ENCODE data around the gene CST4.

Gene CST4

DNA sequence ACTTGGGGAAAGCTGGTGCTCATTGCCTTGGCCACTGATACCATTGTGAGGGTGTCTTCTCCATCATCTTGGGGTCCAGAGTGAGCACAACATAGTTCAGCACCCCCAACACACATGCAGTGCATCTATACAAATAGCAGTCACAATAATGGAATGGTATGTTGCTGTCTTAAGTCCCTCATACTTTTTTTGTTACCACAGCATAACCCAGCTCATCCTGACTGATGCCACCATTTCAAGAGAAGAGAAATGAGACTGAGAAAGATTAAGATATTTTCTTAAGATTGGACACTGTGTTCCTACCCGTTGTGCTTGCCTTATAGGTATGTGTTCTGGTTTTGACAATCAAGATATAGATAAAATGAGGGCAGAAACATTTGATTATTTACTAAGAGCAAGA is 15.6 kb downstream of the CST4 start:
- no peaks in the 10 kb centered on the region for H3K4me1 ChIP-seq (ENCODE audit: control insufficient read depth, insufficient read depth, low read length)
- no peaks in the 10 kb centered on the region for H3K27me3 ChIP-seq (ENCODE audit: control insufficient read depth, insufficient read depth, low read length, poor library complexity, severe bottlenecking)
- H3K9me3 ChIP-seq (ENCODE audit: control insufficient read depth, low read length): no peaks in the 10 kb centered on the region
- no peak overlapping the region for H3K27ac ChIP-seq (ENCODE audit: insufficient read depth, low read depth, low read length, poor library complexity, severe bottlenecking)
- 84 to 92% methylated on average over 1 of the region's 1 CpG for WGBS, 2 experiments
- no peaks in the 10 kb centered on the region for H3K36me3 ChIP-seq (ENCODE audit: control insufficient read depth, insufficient read depth, low read length)
- no peak overlapping the region for H3K4me3 ChIP-seq (ENCODE audit: insufficient read depth, low read depth, low read length)

- no peak overlapping the region for H3K27ac ChIP-seq (ENCODE audit: insufficient read depth, low read depth, low read length, poor library complexity, severe bottlenecking)
- no peaks in the 10 kb centered on the region for H3K9me3 ChIP-seq (ENCODE audit: control insufficient read depth, low read length)
- 100% methylated on average over 1 of the region's 1 CpG for WGBS, 2 experiments
- H3K4me1 ChIP-seq (ENCODE audit: control insufficient read depth, insufficient read depth, low read length): no peaks in the 10 kb centered on the region
- H3K4me3 ChIP-seq (ENCODE audit: insufficient read depth, low read depth, low read length): no peak overlapping the region
- H3K36me3 ChIP-seq (ENCODE audit: control insufficient read depth, insufficient read depth, low read length): no peaks in the 10 kb centered on the region
- no peaks in the 10 kb centered on the region for H3K27me3 ChIP-seq (ENCODE audit: control insufficient read depth, insufficient read depth, low read length, poor library complexity, severe bottlenecking)
These were observed 16.7 kb downstream of the CST4 start for GRCh38 chr20:23672158-23672557.

- WGBS, 2 experiments: 84 to 91% methylated on average over 3 of the region's 3 CpGs
These were observed 17.4 kb downstream of the CST4 start for GRCh38 chr20:23671479-23671878.

DNA sequence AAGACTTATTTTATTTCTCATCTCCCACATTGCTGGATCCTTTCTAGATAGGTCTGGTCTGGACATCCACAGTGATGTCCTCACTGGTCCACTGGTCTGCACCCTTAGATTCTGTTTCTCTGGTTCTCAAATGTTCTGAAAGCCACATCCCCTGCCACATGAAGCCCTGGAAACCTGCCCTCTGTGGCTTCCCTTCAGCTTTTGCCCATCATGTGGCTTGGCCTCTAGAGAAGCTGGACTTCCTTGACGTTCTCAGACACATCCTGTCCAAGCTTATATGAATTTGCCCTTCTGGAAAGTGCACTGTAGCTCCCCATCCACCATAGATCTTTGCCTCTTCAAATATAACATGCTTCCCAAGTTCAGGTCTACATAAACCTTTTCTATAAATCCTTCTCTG is 18.5 kb downstream of the CST4 start:
- 78 to 85% methylated on average over 1 of the region's 1 CpG for WGBS, 2 experiments
- H3K4me3 ChIP-seq (ENCODE audit: insufficient read depth, low read depth, low read length): no peak overlapping the region
- H3K36me3 ChIP-seq (ENCODE audit: control insufficient read depth, insufficient read depth, low read length): no peaks in the 10 kb centered on the region
- H3K27me3 ChIP-seq (ENCODE audit: control insufficient read depth, insufficient read depth, low read length, poor library complexity, severe bottlenecking): no peaks in the 10 kb centered on the region
- no peaks in the 10 kb centered on the region for H3K4me1 ChIP-seq (ENCODE audit: control insufficient read depth, insufficient read depth, low read length)
- H3K27ac ChIP-seq (ENCODE audit: insufficient read depth, low read depth, low read length, poor library complexity, severe bottlenecking): no peak overlapping the region
- H3K9me3 ChIP-seq (ENCODE audit: control insufficient read depth, low read length): no peaks in the 10 kb centered on the region

More at GRCh38 chr20:23671479-23671878, 17.4 kb downstream of the CST4 start:
- Histone ChIP-seq H3K4me3 (ENCODE audit: insufficient read depth, low read depth, low read length) (no peak overlapping the region), H3K9me3 (ENCODE audit: control insufficient read depth, low read length) (no peaks in the 10 kb centered on the region), H3K36me3 (ENCODE audit: control insufficient read depth, insufficient read depth, low read length) (no peaks in the 10 kb centered on the region), H3K27ac (ENCODE audit: insufficient read depth, low read depth, low read length, poor library complexity, severe bottlenecking) (no peak overlapping the region), H3K4me1 (ENCODE audit: control insufficient read depth, insufficient read depth, low read length) (no peaks in the 10 kb centered on the region), H3K27me3 (ENCODE audit: control insufficient read depth, insufficient read depth, low read length, poor library complexity, severe bottlenecking) (no peaks in the 10 kb centered on the region)

GRCh38 chr20:23669866-23670265 is 19.0 kb downstream of the CST4 start:
- H3K4me3 ChIP-seq (ENCODE audit: insufficient read depth, low read depth, low read length): no peak overlapping the region
- no peaks in the 10 kb centered on the region for H3K27me3 ChIP-seq (ENCODE audit: control insufficient read depth, insufficient read depth, low read length, poor library complexity, severe bottlenecking)
- H3K4me1 ChIP-seq (ENCODE audit: control insufficient read depth, insufficient read depth, low read length): no peaks in the 10 kb centered on the region
- no peak overlapping the region for H3K27ac ChIP-seq (ENCODE audit: insufficient read depth, low read depth, low read length, poor library complexity, severe bottlenecking)
- no peaks in the 10 kb centered on the region for H3K36me3 ChIP-seq (ENCODE audit: control insufficient read depth, insufficient read depth, low read length)
- no peaks in the 10 kb centered on the region for H3K9me3 ChIP-seq (ENCODE audit: control insufficient read depth, low read length)
- WGBS, 2 experiments: 92 to 94% methylated on average over 7 of the region's 7 CpGs

- 92 to 95% methylated on average over 1 of the region's 1 CpG for WGBS, 2 experiments
- Histone ChIP-seq H3K27ac (ENCODE audit: insufficient read depth, low read depth, low read length, poor library complexity, severe bottlenecking) (no peak overlapping the region), H3K9me3 (ENCODE audit: control insufficient read depth, low read length) (no peaks in the 10 kb centered on the region), H3K4me1 (ENCODE audit: control insufficient read depth, insufficient read depth, low read length) (no peaks in the 10 kb centered on the region), H3K27me3 (ENCODE audit: control insufficient read depth, insufficient read depth, low read length, poor library complexity, severe bottlenecking) (no peaks in the 10 kb centered on the region), H3K4me3 (ENCODE audit: insufficient read depth, low read depth, low read length) (no peak overlapping the region), H3K36me3 (ENCODE audit: control insufficient read depth, insufficient read depth, low read length) (no peaks in the 10 kb centered on the region)
These were observed 19.5 kb downstream of the CST4 start for GRCh38 chr20:23669327-23669726.

DNA sequence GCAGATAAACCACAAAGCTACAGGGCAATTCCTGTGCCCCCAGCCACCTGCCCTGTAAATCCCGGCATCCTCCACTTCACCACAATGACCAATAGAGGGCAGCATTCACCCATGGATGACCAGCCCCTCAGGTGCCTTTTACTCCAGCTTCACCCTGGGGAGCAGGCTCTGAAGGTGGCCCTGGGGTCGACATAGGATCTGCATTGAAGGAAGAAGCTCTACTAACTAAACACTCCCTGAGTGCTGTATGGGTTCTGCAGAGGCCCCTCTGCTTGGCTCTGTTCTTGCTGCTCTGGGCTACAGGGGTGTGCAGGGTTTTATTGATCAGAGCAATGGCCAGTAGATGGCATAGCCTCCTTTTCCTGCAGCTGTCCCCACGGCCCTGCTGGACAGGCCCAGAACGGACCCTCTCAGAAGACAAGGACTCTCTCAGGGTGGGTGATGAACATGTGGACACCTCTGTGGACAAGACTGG is 20.3 kb downstream of the CST4 start:
- Histone ChIP-seq H3K27me3 (ENCODE audit: control insufficient read depth, insufficient read depth, low read length, poor library complexity, severe bottlenecking) (no peaks in the 10 kb centered on the region), H3K36me3 (ENCODE audit: control insufficient read depth, insufficient read depth, low read length) (no peaks in the 10 kb centered on the region), H3K27ac (ENCODE audit: insufficient read depth, low read depth, low read length, poor library complexity, severe bottlenecking) (no peak overlapping the region), H3K4me1 (ENCODE audit: control insufficient read depth, insufficient read depth, low read length) (no peaks in the 10 kb centered on the region), H3K4me3 (ENCODE audit: insufficient read depth, low read depth, low read length) (no peak overlapping the region), H3K9me3 (ENCODE audit: control insufficient read depth, low read length) (no peaks in the 10 kb centered on the region)
- 39 to 44% methylated on average over 4 of the region's 4 CpGs for WGBS, 2 experiments

- Histone ChIP-seq H3K4me1 (ENCODE audit: control insufficient read depth, insufficient read depth, low read length) (no peaks in the 10 kb centered on the region), H3K36me3 (ENCODE audit: control insufficient read depth, insufficient read depth, low read length) (no peaks in the 10 kb centered on the region), H3K9me3 (ENCODE audit: control insufficient read depth, low read length) (no peaks in the 10 kb centered on the region), H3K27me3 (ENCODE audit: control insufficient read depth, insufficient read depth, low read length, poor library complexity, severe bottlenecking) (no peaks in the 10 kb centered on the region), H3K4me3 (ENCODE audit: insufficient read depth, low read depth, low read length) (no peak overlapping the region), H3K27ac (ENCODE audit: insufficient read depth, low read depth, low read length, poor library complexity, severe bottlenecking) (no peak overlapping the region)
- 90 to 91% methylated on average over 7 of the region's 7 CpGs for WGBS, 2 experiments
These were observed 21.2 kb downstream of the CST4 start for GRCh38 chr20:23667666-23668065.

DNA sequence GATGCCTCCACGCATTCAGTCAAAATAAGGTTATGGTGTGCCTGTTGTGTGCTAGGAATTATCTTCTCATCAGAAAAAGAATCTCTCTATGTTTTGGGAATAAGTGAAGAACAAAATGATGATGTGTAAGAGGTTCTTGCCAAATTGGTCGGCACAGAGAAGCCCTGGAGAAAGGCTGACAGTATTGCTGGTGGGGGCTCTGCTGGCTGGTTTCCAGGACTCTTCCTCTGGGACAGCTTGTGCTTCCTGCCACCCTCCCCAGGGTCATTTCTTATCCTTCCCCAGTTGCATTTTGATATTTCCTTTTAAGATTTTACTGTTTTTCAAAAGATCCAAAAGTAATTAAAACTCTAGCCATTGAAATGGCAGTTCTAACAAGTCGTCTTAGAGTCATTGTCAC is 22.1 kb downstream of the CST4 start:
- no peaks in the 10 kb centered on the region for H3K27me3 ChIP-seq (ENCODE audit: control insufficient read depth, insufficient read depth, low read length, poor library complexity, severe bottlenecking)
- no peaks in the 10 kb centered on the region for H3K36me3 ChIP-seq (ENCODE audit: control insufficient read depth, insufficient read depth, low read length)
- H3K4me1 ChIP-seq (ENCODE audit: control insufficient read depth, insufficient read depth, low read length): no peaks in the 10 kb centered on the region
- 88 to 90% methylated on average over 3 of the region's 3 CpGs for WGBS, 2 experiments
- H3K4me3 ChIP-seq (ENCODE audit: insufficient read depth, low read depth, low read length): no peak overlapping the region
- H3K27ac ChIP-seq (ENCODE audit: insufficient read depth, low read depth, low read length, poor library complexity, severe bottlenecking): no peak overlapping the region
- no peaks in the 10 kb centered on the region for H3K9me3 ChIP-seq (ENCODE audit: control insufficient read depth, low read length)

GRCh38 chr20:23666189-23666588 is 22.6 kb downstream of the CST4 start:
- H3K36me3 ChIP-seq (ENCODE audit: control insufficient read depth, insufficient read depth, low read length): no peaks in the 10 kb centered on the region

DNA sequence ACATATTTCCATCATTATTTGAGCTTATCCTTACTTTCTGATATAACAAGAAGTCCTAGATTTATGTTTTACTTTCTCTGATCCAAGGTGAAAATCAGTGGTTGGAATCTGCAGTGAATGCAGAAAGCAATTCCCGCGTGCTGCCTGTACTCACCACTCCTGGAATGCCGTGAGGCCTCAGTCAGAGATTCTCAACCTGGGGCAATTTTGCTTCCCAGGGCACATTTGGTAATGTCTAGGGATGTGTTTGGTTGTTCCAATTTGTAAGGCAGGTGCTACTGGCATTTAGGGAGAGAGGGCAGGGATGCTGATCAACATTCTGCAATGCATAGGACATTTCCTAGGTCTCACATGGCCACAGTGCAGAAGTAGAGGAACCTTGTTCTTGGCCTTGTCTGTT is 23.9 kb downstream of the CST4 start:
- H3K36me3 ChIP-seq (ENCODE audit: control insufficient read depth, insufficient read depth, low read length): no peaks in the 10 kb centered on the region

More at GRCh38 chr20:23666189-23666588, 22.6 kb downstream of the CST4 start:
- Histone ChIP-seq H3K9me3 (ENCODE audit: control insufficient read depth, low read length) (no peaks in the 10 kb centered on the region), H3K27me3 (ENCODE audit: control insufficient read depth, insufficient read depth, low read length, poor library complexity, severe bottlenecking) (no peaks in the 10 kb centered on the region), H3K4me3 (ENCODE audit: insufficient read depth, low read depth, low read length) (no peak overlapping the region), H3K4me1 (ENCODE audit: control insufficient read depth, insufficient read depth, low read length) (no peaks in the 10 kb centered on the region), H3K27ac (ENCODE audit: insufficient read depth, low read depth, low read length, poor library complexity, severe bottlenecking) (no peak overlapping the region)
- WGBS, 2 experiments: 93% methylated on average over 4 of the region's 4 CpGs

More for the DNA sequence above, 23.9 kb downstream of the CST4 start:
- H3K9me3 ChIP-seq (ENCODE audit: control insufficient read depth, low read length): no peaks in the 10 kb centered on the region
- no peaks in the 10 kb centered on the region for H3K4me1 ChIP-seq (ENCODE audit: control insufficient read depth, insufficient read depth, low read length)
- H3K27me3 ChIP-seq (ENCODE audit: control insufficient read depth, insufficient read depth, low read length, poor library complexity, severe bottlenecking): no peaks in the 10 kb centered on the region
- WGBS, 2 experiments: 93 to 95% methylated on average over 3 of the region's 3 CpGs
- H3K27ac ChIP-seq (ENCODE audit: insufficient read depth, low read depth, low read length, poor library complexity, severe bottlenecking): no peak overlapping the region
- H3K4me3 ChIP-seq (ENCODE audit: insufficient read depth, low read depth, low read length): no peak overlapping the region

All from ectodermal cell (in vitro differentiated cells).